GM23248 (cell line): ENCODE measurements around the gene KCNN3.

Source experiments
- EZH2 ChIP-seq: fragments of 200-600 bp; sonication (generic); IDR thresholded peaks from 2 replicates; pipeline ENCODE4 v1.6.1; 2018; ENCODE audit warnings: antibody characterized with exemption, mild to moderate bottlenecking; ENCODE audit not compliant: insufficient read depth, poor library complexity, severe bottlenecking
- EZH2phosphoT487 ChIP-seq: fragments of 200-600 bp; sonication (generic); IDR thresholded peaks from 2 replicates; pipeline ENCODE4 v1.6.1; 2018; ENCODE audit warnings: antibody characterized with exemption, moderate library complexity, mild to moderate bottlenecking, low read depth; ENCODE audit not compliant: insufficient read depth

DNA sequence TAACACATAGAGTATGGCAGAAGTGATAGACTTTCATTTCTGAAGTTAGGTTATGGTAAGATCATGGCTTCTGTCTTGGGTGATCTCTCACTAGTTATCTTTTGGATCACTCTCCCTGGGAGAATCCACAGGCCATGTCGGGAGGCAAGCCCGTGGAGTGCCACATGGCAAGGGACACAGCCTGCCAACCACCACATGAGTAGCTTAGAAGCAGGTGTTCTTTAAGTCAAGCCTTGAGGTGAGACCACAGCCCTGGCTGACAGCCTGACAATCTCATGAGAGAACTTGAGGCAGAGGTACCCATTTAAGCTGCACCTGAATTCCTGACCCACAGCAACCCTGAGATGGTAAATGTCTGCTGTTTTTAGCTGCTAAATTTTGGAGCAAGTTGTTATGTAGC lies 130.4 kb downstream of the KCNN3 start:
- TF ChIP-seq EZH2 = no peak
- TF ChIP-seq EZH2phosphoT487 = no peak
